Ascending aorta (tissue), 2 donors: ENCODE data around the gene SLC30A7. TPM values are rescaled to one million over a fixed set of nuclear protein-coding genes. Genes with fewer than 3 reads are reported as not detected.
"Not testable (repeated sequence)": the region's sequence is repeated elsewhere in the genome, so short reads cannot be mapped to it uniquely, and the experiment has no call there.

Experiments
- DNase-seq, 2 donors: peaks; one replicate each; pipeline ENCODE4 v3.0.0-alpha.2; 2019; ENCODE audit warnings: low spot score in 2 of 2
- H3K27ac ChIP-seq, 2 donors: fragments of 200-600 bp; sonication (generic); one replicate each; pipeline ENCODE4 v1.5.1; 2016 to 2017; ENCODE audit warnings: mild to moderate bottlenecking in 1 of 2
- H3K27me3 ChIP-seq: fragments of 200-600 bp; sonication (generic); one replicate; pipeline ENCODE4 v1.5.1; 2017
- H3K36me3 ChIP-seq, 2 donors: fragments of 200-600 bp; sonication (generic); one replicate each; pipeline ENCODE4 v1.5.1; 2016
- H3K4me1 ChIP-seq, 2 donors: fragments of 200-600 bp; sonication (generic); one replicate each; pipeline ENCODE4 v1.5.1; 2016 to 2017; ENCODE audit warnings: mild to moderate bottlenecking in 1 of 2
- H3K4me3 ChIP-seq, 2 donors: fragments of 200-600 bp; sonication (generic); one replicate each; pipeline ENCODE4 v1.5.1; 2016 to 2017; ENCODE audit warnings: mild to moderate bottlenecking in 1 of 2
- H3K9me3 ChIP-seq, 2 donors: fragments of 200-600 bp; sonication (generic); one replicate each; pipeline ENCODE4 v1.5.1; 2016
- CTCF ChIP-seq, 3 experiments: fragments of 200-600 bp in 2 of 3; fragments of 450-650 bp in 1 of 3; sonication (generic) in 2 of 3; IDR thresholded peaks; one replicate each; pipeline ENCODE4 v1.5.1; 2016 to 2019; ENCODE audit warnings: antibody characterized with exemption in 3 of 3, mild to moderate bottlenecking in 1 of 3, moderate library complexity in 1 of 3
- intact Hi-C: fragments of 100-400 bp; cut with DNase I; formaldehyde crosslinking; loops from one replicate; pipeline ENCODE4 v1.15.1; 2023
- total RNA-seq: library from RNA; depleted of rRNA; stranded (reverse); fragments of >200 nt; gene quantifications from one replicate; pipeline ENCODE4 v1.1.0, GENCODE V29; 2016

SLC30A7 gene, protein sequence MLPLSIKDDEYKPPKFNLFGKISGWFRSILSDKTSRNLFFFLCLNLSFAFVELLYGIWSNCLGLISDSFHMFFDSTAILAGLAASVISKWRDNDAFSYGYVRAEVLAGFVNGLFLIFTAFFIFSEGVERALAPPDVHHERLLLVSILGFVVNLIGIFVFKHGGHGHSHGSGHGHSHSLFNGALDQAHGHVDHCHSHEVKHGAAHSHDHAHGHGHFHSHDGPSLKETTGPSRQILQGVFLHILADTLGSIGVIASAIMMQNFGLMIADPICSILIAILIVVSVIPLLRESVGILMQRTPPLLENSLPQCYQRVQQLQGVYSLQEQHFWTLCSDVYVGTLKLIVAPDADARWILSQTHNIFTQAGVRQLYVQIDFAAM
- total RNA-seq = 12.1 TPM

- Histone ChIP-seq H3K4me3 (peak within 1 kb of the TSS; percentile 77 to 79), H3K27me3 (no peaks in the 10 kb centered on the region), H3K4me1 (peaks cover 0 to 13% of the 10 kb centered on the region in 2 donors), H3K9me3 (no peaks in the 10 kb centered on the region), H3K27ac (peak within 1 kb of the TSS; percentile 96 to 97), H3K36me3 (peaks cover 0 to 11% of the 10 kb centered on the region in 2 donors)
- DNase-seq = peak; percentile 84 to 97
- TF ChIP-seq CTCF (IDR thresholded peaks at IDR 0.05) = no peak
- intact Hi-C loops = loop anchor here (2.0 to 10.0 kb wide), 6 partner anchors 339 to 1051 kb away; partner anchors contain the start of genes CDC14A, DBT, S1PR1 and SASS6
Measured at GRCh38 chr1:100895540-100896480, at the start of gene SLC30A7. TSS of gene SLC30A7 (plus strand) at chr1:100896090. CDS start at chr1:100896263, 173 bp downstream.

DNA sequence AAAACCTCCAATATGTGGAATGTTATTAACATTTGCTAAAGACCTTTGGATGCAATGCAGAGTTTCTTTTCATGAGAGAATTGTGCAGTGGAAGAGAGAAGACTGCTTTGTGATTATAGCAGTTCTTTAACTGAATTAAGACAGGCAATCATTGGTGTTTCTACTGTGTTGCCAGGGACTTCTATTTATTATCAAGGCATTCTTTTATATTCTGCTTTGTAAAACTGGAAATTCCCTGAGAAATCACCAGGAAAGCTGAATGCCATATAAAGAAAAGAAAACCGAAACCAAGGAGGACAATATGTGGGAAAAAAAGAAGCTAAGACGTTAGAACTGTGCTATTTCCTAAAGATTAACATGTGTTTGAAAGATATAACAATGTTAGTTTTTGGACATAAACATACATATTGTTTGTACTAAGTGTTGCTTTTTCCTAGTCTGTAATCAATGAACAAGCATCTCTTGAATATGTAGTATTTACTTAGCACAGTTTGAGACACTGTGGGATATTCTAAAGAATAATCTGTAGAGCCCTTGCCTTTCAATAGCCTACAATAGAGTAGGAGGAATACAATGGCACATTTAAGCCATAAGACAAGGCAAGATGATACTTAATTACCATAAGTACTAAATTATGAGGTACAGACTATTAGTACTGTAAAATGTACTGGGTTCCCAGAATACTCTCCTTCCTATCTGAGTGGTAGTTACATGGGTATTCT lies 48.4 kb upstream of the SLC30A7 start:
- Histone ChIP-seq H3K9me3 (no peaks in the 10 kb centered on the region), H3K4me1 (peaks cover 0 to 5% of the 10 kb centered on the region in 2 donors), H3K36me3 (no peaks in the 10 kb centered on the region), H3K27me3 (no peaks in the 10 kb centered on the region), H3K4me3 (peak overlapping the region; percentile 37 to 42), H3K27ac (no peak overlapping the region)
- no peak for DNase-seq
- intact Hi-C loops = no loop called here
- no peak for TF ChIP-seq CTCF (IDR thresholded peaks at IDR 0.05)

- intact Hi-C loops = no loop called here
- DNase-seq = no peak
- TF ChIP-seq CTCF (IDR thresholded peaks at IDR 0.05) = no peak
- no peak overlapping the region for H3K4me3 ChIP-seq
- peaks cover 0 to 2% of the 10 kb centered on the region in 2 donors for H3K4me1 ChIP-seq
- no peak overlapping the region for H3K27ac ChIP-seq
- no peaks in the 10 kb centered on the region for H3K27me3 ChIP-seq
- no peaks in the 10 kb centered on the region for H3K9me3 ChIP-seq
- H3K36me3 ChIP-seq = no peaks in the 10 kb centered on the region
Measured at GRCh38 chr1:100851726-100852125, 44.2 kb upstream of the SLC30A7 start.

DNA sequence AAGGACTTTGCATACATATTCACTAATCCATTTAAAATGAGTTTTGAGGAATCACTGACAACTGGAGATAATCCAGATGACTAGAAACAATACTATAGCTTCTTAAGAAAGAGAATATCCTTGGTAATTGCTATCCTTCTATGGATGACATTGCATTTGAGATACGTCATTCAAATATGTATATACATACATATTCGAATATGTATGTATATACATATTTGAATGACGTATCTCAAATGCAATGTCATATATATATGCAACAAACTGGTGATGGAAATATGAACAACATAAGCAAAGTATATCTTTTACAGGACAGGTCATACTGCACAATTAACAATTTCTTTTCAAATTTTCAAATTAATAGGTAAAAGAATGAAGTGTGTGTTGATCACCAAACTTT lies 42.9 kb upstream of the SLC30A7 start:
- Histone ChIP-seq H3K27ac (no peak overlapping the region), H3K4me3 (no peak overlapping the region), H3K4me1 (no peaks in the 10 kb centered on the region), H3K27me3 (no peaks in the 10 kb centered on the region), H3K36me3 (no peaks in the 10 kb centered on the region), H3K9me3 (no peaks in the 10 kb centered on the region)
- intact Hi-C loops = no loop called here
- no peak for DNase-seq
- TF ChIP-seq CTCF (IDR thresholded peaks at IDR 0.05) = no peak

GRCh38 chr1:100855116-100855515 lies 40.8 kb upstream of the SLC30A7 start:
- H3K27me3 ChIP-seq, H3K27ac ChIP-seq, H3K4me1 ChIP-seq, H3K4me3 ChIP-seq, H3K9me3 ChIP-seq, intact Hi-C loops, H3K36me3 ChIP-seq, DNase-seq: not testable (repeated sequence)
